WTC11 (cell line): ENCODE measurements around the gene KIF3A. TPM values are rescaled to one million over a fixed set of nuclear protein-coding genes. Genes with fewer than 3 reads are reported as not detected.

Experiments used
- ATAC-seq: fragments of 200-7000 bp; cut with Tn5 transposase; 2 replicates; pipeline ENCODE4 v1.10.0; 2021; ENCODE audit warnings: mild to moderate bottlenecking, moderate library complexity
- CTCF ChIA-PET: fragments of 300-600 bp; sonication (Branson Sonifier 250); formaldehyde crosslinking; loops from one replicate; lab custom pipeline; 2021; ENCODE audit warnings: antibody characterized with exemption; lab: Charles Lee
- POLR2A ChIA-PET: fragments of 350-600 bp; sonication (Branson Sonifier 250); formaldehyde crosslinking; loops from one replicate; lab custom pipeline; 2021; ENCODE audit warnings: antibody characterized with exemption; lab: Charles Lee
- DNase-seq: peaks from one replicate; pipeline ENCODE4 v3.0.0; 2021; ENCODE audit warnings: low spot score
- H3K27ac Mint-ChIP-seq: 2 replicates; pipeline ENCODE4 v1.8.0; 2021; ENCODE audit warnings: mixed read lengths
- H3K27me3 Mint-ChIP-seq: 2 replicates; pipeline ENCODE4 v1.8.0; 2021; ENCODE audit warnings: low read depth, mild to moderate bottlenecking, moderate library complexity, mixed read lengths
- H3K36me3 Mint-ChIP-seq: 2 replicates; pipeline ENCODE4 v1.8.0; 2021; ENCODE audit warnings: mixed read lengths
- H3K4me1 Mint-ChIP-seq: 2 replicates; pipeline ENCODE4 v1.8.0; 2022; ENCODE audit warnings: mixed read lengths
- H3K4me3 Mint-ChIP-seq: 2 replicates; pipeline ENCODE4 v1.8.0; 2021; ENCODE audit warnings: mild to moderate bottlenecking, moderate library complexity, mixed read lengths
- H3K9me3 Mint-ChIP-seq: 2 replicates; pipeline ENCODE4 v1.8.0; 2021; ENCODE audit warnings: mixed read lengths
- CREM ChIP-seq: sonication (generic); formaldehyde crosslinking; IDR thresholded peaks from 2 replicates; pipeline ENCODE4 v1.8.1; 2022; ENCODE audit warnings: mild to moderate bottlenecking, missing genetic modification reagents, moderate library complexity
- E2F1 ChIP-seq: sonication (generic); formaldehyde crosslinking; IDR thresholded peaks from 2 replicates; pipeline ENCODE4 v1.8.0; 2022; ENCODE audit warnings: mild to moderate bottlenecking, missing genetic modification reagents
- ESRRA ChIP-seq: sonication (generic); formaldehyde crosslinking; IDR thresholded peaks from 2 replicates; pipeline ENCODE4 v1.8.1; 2022; ENCODE audit warnings: mild to moderate bottlenecking, missing genetic modification reagents, borderline replicate concordance
- HMGA2 ChIP-seq: fragments of 250-450 bp; sonication (Bioruptor Pico); IDR thresholded peaks from 2 replicates; pipeline ENCODE4 v1.4.0; 2021; ENCODE audit warnings: mild to moderate bottlenecking, moderate library complexity
- JUN ChIP-seq: sonication (generic); formaldehyde crosslinking; IDR thresholded peaks from 2 replicates; pipeline ENCODE4 v1.8.0; 2023; ENCODE audit warnings: mild to moderate bottlenecking, missing genetic modification reagents
- MLX ChIP-seq: sonication (generic); formaldehyde crosslinking; IDR thresholded peaks from 2 replicates; pipeline ENCODE4 v1.8.1; 2023; ENCODE audit warnings: mild to moderate bottlenecking, missing genetic modification reagents, moderate library complexity
- NFATC4 ChIP-seq: fragments of 250-450 bp; sonication (Bioruptor Pico); IDR thresholded peaks from 2 replicates; pipeline ENCODE4 v1.9.0; 2021; ENCODE audit warnings: mild to moderate bottlenecking
- NR1H2 ChIP-seq: sonication (generic); formaldehyde crosslinking; IDR thresholded peaks from 2 replicates; pipeline ENCODE4 v1.9.0; 2021; ENCODE audit warnings: mild to moderate bottlenecking, moderate library complexity, missing genetic modification reagents
- PRRX2 ChIP-seq: fragments of 250-450 bp; sonication (Bioruptor Pico); IDR thresholded peaks from 2 replicates; pipeline ENCODE4 v1.8.0; 2021; ENCODE audit warnings: mild to moderate bottlenecking
- SP1 ChIP-seq: sonication (generic); formaldehyde crosslinking; conservative IDR thresholded peaks from 2 replicates; pipeline ENCODE4 v1.8.1; 2022; ENCODE audit warnings: missing genetic modification reagents
- TP53 ChIP-seq: sonication (generic); formaldehyde crosslinking; IDR thresholded peaks from 2 replicates; pipeline ENCODE4 v1.8.1; 2023; ENCODE audit warnings: mild to moderate bottlenecking, missing genetic modification reagents
- ZBTB21 ChIP-seq: sonication (generic); formaldehyde crosslinking; IDR thresholded peaks from 2 replicates; pipeline ENCODE4 v1.8.1; 2023; ENCODE audit warnings: mild to moderate bottlenecking, missing genetic modification reagents, borderline replicate concordance
- ZBTB43 ChIP-seq: sonication (generic); formaldehyde crosslinking; IDR thresholded peaks from 2 replicates; pipeline ENCODE4 v1.8.1; 2023; ENCODE audit warnings: mild to moderate bottlenecking, missing genetic modification reagents
- ZNF121 ChIP-seq: sonication (generic); formaldehyde crosslinking; IDR thresholded peaks from 2 replicates; pipeline ENCODE4 v1.8.0; 2023; ENCODE audit warnings: missing genetic modification reagents
- ZNF138 ChIP-seq: sonication (generic); formaldehyde crosslinking; conservative IDR thresholded peaks from 2 replicates; pipeline ENCODE4 v1.8.1; 2022; ENCODE audit warnings: mild to moderate bottlenecking, moderate library complexity, missing genetic modification reagents
- ZNF396 ChIP-seq: fragments of 250-450 bp; sonication (Bioruptor Pico); IDR thresholded peaks from 2 replicates; pipeline ENCODE4 v1.8.0; 2021; ENCODE audit warnings: mild to moderate bottlenecking, moderate library complexity, borderline replicate concordance
- ZNF423 ChIP-seq: fragments of 250-450 bp; sonication (Bioruptor Pico); IDR thresholded peaks from 2 replicates; pipeline ENCODE4 v2.1.2; 2022; ENCODE audit warnings: mild to moderate bottlenecking, moderate library complexity
- ZSCAN18 ChIP-seq: fragments of 250-450 bp; sonication (Bioruptor Pico); IDR thresholded peaks from 2 replicates; pipeline ENCODE4 v2.1.2; 2022; ENCODE audit warnings: mild to moderate bottlenecking, moderate library complexity
- total RNA-seq: library from RNA; stranded (reverse); gene quantifications from 3 replicates; pipeline ENCODE4 v1.2.3, GENCODE V29; 2021
- TF ChIP-seq, protein P1 (sequence below): sonication (generic); formaldehyde crosslinking; IDR thresholded peaks from 2 replicates; pipeline ENCODE4 v1.8.1; 2022; ENCODE audit warnings: mild to moderate bottlenecking, missing genetic modification reagents, moderate library complexity, borderline replicate concordance
- TF ChIP-seq, protein P2 (sequence below): sonication (generic); formaldehyde crosslinking; IDR thresholded peaks from 2 replicates; pipeline ENCODE4 v1.8.0; 2023; ENCODE audit warnings: mild to moderate bottlenecking, missing genetic modification reagents

Gene KIF3A
- total RNA-seq, 1 experiment from 2014 or later = 10.1 TPM

DNA sequence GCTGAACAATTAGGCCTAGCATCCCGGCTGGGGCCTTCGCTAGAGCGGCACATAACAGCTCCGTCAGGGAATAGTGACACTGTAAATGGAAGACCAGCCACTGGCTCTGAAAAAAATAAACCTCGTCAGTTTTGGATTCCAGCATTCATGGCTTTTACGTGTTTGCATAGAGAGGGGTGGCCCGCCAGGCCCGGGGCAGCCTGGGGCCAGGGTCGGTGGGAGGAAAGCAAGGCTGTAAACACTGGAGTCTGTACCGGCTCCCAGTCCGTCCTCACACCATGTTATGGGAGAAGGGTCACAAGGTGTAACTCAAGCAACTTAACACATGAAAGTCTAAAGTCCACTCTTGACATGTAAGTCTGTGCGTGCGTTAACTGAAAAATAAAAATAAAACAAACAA is 21.1 kb upstream of the KIF3A start:
- H3K27me3 Mint-ChIP-seq = no peaks in the 10 kb centered on the region
- ChIA-PET CTCF (interaction anchor here (0.9 to 1.4 kb wide), 2 partner anchors 62 to 67 kb away, joined by 3 to 4 read pairs; no protein-coding TSS in a partner anchor), POLR2A (no interaction called here)
- H3K27ac Mint-ChIP-seq = peak overlapping the region; percentile 48; the same call in 1 of the 2 replicates
- no peak for TF ChIP-seq JUN (CRISPR knock-in tag)
- H3K36me3 Mint-ChIP-seq = peaks cover under 1% of the 10 kb centered on the region; the same call in 1 of the 2 replicates
- H3K4me3 Mint-ChIP-seq = no peak overlapping the region
- H3K9me3 Mint-ChIP-seq = no peaks in the 10 kb centered on the region
- DNase-seq (no peak), ATAC-seq (no peak)
- peaks cover 15% of the 10 kb centered on the region for H3K4me1 Mint-ChIP-seq

- POLR2A ChIA-PET = interaction anchor here (1.1 kb wide), 1 partner anchor 72 kb away, joined by 3 read pairs; no protein-coding TSS in a partner anchor
- Mint-ChIP-seq H3K9me3 (no peaks in the 10 kb centered on the region), H3K4me1 (peaks cover 16% of the 10 kb centered on the region), H3K36me3 (no peaks in the 10 kb centered on the region; the same call in 1 of the 2 replicates), H3K4me3 (no peak overlapping the region), H3K27ac (no peak overlapping the region), H3K27me3 (no peaks in the 10 kb centered on the region)
- CTCF ChIA-PET = interaction anchor here (0.9 to 5.4 kb wide), 3 partner anchors 20 to 110 kb away, joined by 3 to 92 read pairs (median 26); partner anchors contain the start of genes GDF9, SEPTIN8 and UQCRQ
- DNase-seq (no peak), ATAC-seq (no peak)
- TF ChIP-seq SP1 (CRISPR knock-in tag) = no peak
Observed at GRCh38 chr5:132756542-132756941, 19.2 kb upstream of the KIF3A start.

DNA sequence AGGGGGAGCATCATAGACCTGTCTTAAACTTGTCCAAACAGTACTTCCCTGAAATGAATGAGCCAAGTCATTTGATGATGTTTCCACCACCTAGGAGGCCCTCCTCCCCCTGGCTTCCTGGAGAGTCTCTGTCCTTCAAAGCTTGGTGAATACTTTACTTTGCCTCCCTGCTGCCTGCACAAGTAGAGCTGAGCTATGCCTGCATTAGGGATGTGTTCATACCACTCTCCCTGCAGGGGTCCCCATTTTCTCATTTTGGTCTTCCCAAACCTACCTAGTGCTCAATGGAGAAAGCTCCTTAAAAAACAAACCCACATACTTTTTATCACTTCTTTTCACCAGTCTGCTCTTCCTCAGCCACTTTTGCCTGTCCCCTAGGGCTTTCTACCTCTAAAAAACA is 17.6 kb upstream of the KIF3A start:
- ChIA-PET POLR2A (interaction anchor here (0.6 kb wide), 1 partner anchor 62 kb away, joined by 3 read pairs; no protein-coding TSS in a partner anchor), CTCF (interaction anchor here (0.6 to 5.4 kb wide), 21 partner anchors 10 to 228 kb away, joined by 3 to 92 read pairs (median 6); partner anchors contain the start of genes GDF9, KIF3A, SEPTIN8 and SOWAHA)
- DNase-seq (no peak), ATAC-seq (peak; percentile 65)
- Mint-ChIP-seq H3K9me3 (no peaks in the 10 kb centered on the region), H3K27me3 (peaks cover 9% of the 10 kb centered on the region), H3K36me3 (no peaks in the 10 kb centered on the region; the same call in 1 of the 2 replicates), H3K4me3 (no peak overlapping the region), H3K27ac (no peak overlapping the region; the same call in 1 of the 2 replicates), H3K4me1 (peaks cover 16% of the 10 kb centered on the region)
- TF ChIP-seq HMGA2 (CRISPR knock-in tag) = no peak
- peak; percentile 60; the same call in 1 of the 2 replicates for TF ChIP-seq ZNF423
- no peak for TF ChIP-seq CREM (CRISPR knock-in tag)
- no peak for TF ChIP-seq ZSCAN18 (CRISPR knock-in tag)
- TF ChIP-seq, protein P1, sequence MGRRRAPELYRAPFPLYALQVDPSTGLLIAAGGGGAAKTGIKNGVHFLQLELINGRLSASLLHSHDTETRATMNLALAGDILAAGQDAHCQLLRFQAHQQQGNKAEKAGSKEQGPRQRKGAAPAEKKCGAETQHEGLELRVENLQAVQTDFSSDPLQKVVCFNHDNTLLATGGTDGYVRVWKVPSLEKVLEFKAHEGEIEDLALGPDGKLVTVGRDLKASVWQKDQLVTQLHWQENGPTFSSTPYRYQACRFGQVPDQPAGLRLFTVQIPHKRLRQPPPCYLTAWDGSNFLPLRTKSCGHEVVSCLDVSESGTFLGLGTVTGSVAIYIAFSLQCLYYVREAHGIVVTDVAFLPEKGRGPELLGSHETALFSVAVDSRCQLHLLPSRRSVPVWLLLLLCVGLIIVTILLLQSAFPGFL (CRISPR knock-in tag) = no peak

- Mint-ChIP-seq H3K4me3 (no peak overlapping the region), H3K27ac (no peak overlapping the region), H3K4me1 (peaks cover 16% of the 10 kb centered on the region), H3K9me3 (no peaks in the 10 kb centered on the region), H3K36me3 (no peaks in the 10 kb centered on the region), H3K27me3 (peaks cover 17% of the 10 kb centered on the region)
- POLR2A ChIA-PET = interaction anchor here (0.6 to 0.7 kb wide), 2 partner anchors 12 to 100 kb away, joined by 3 read pairs; no protein-coding TSS in a partner anchor
- DNase-seq (no peak), ATAC-seq (no peak)
- CTCF ChIA-PET = interaction anchor here (0.6 to 5.4 kb wide), 17 partner anchors 17 to 605 kb away, joined by 3 to 92 read pairs (median 6); partner anchors contain the start of genes KIF3A, SEPTIN8, SHROOM1 and SOWAHA
- TF ChIP-seq ZNF138 (CRISPR knock-in tag) = no peak
- TF ChIP-seq CREM (CRISPR knock-in tag) = no peak
- TF ChIP-seq ZBTB43 = no peak
- TF ChIP-seq, protein P2, sequence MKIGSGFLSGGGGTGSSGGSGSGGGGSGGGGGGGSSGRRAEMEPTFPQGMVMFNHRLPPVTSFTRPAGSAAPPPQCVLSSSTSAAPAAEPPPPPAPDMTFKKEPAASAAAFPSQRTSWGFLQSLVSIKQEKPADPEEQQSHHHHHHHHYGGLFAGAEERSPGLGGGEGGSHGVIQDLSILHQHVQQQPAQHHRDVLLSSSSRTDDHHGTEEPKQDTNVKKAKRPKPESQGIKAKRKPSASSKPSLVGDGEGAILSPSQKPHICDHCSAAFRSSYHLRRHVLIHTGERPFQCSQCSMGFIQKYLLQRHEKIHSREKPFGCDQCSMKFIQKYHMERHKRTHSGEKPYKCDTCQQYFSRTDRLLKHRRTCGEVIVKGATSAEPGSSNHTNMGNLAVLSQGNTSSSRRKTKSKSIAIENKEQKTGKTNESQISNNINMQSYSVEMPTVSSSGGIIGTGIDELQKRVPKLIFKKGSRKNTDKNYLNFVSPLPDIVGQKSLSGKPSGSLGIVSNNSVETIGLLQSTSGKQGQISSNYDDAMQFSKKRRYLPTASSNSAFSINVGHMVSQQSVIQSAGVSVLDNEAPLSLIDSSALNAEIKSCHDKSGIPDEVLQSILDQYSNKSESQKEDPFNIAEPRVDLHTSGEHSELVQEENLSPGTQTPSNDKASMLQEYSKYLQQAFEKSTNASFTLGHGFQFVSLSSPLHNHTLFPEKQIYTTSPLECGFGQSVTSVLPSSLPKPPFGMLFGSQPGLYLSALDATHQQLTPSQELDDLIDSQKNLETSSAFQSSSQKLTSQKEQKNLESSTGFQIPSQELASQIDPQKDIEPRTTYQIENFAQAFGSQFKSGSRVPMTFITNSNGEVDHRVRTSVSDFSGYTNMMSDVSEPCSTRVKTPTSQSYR (CRISPR knock-in tag) = no peak
- TF ChIP-seq ESRRA (CRISPR knock-in tag) = no peak
- TF ChIP-seq MLX (CRISPR knock-in tag) = no peak
- TF ChIP-seq ZNF396 = no peak
- TF ChIP-seq NFATC4 = no peak
- no peak for TF ChIP-seq E2F1 (CRISPR knock-in tag)
- TF ChIP-seq ZNF121 = no peak
- TF ChIP-seq TP53 = no peak
- TF ChIP-seq PRRX2 = no peak
- no peak for TF ChIP-seq JUN (CRISPR knock-in tag)
- no peak for TF ChIP-seq ZBTB21 (CRISPR knock-in tag)
- no peak for TF ChIP-seq NR1H2 (CRISPR knock-in tag)
Observed at GRCh38 chr5:132754111-132754510, 16.8 kb upstream of the KIF3A start.
